ENCODE data around the gene SOX11.

GRCh38 chr2:5696404-5696944 is 4.3 kb downstream of the SOX11 start:
- TF ChIP-seq PPARA (CRISPR knock-in tag; IDR thresholded peaks at IDR 0.05; ENCODE audit: borderline replicate concordance) (no peak), ARNTL (CRISPR knock-in tag; IDR thresholded peaks at IDR 0.05; ENCODE audit: borderline replicate concordance, low read depth) (no peak), CREB5 (CRISPR knock-in tag; IDR thresholded peaks at IDR 0.05; ENCODE audit: low read depth) (no peak), TSHZ2 (CRISPR knock-in tag; IDR thresholded peaks at IDR 0.05) (no peak), ZNF70 (CRISPR knock-in tag; IDR thresholded peaks at IDR 0.05) (no peak), ZNF8 (CRISPR knock-in tag; IDR thresholded peaks at IDR 0.05) (no peak), TOX (CRISPR knock-in tag; IDR thresholded peaks at IDR 0.05; ENCODE audit: borderline replicate concordance) (no peak), PATZ1 (CRISPR knock-in tag; IDR thresholded peaks at IDR 0.05; ENCODE audit: borderline replicate concordance) (no peak), ZFP30 (CRISPR knock-in tag; IDR thresholded peaks at IDR 0.05) (no peak), ISL1 (CRISPR knock-in tag; IDR thresholded peaks at IDR 0.05) (no peak), POU6F1 (CRISPR knock-in tag; IDR thresholded peaks at IDR 0.05; ENCODE audit: borderline replicate concordance, low read depth) (no peak)
